MM.1S (cell line): ENCODE measurements around the gene CCND2.
A peak's percentile ranks its signal among the peaks of the same experiment; 100 is the strongest.

ENCODE experiments used
- DNase-seq: peaks from one replicate; pipeline ENCODE4 v3.0.0-alpha.2; 2015
- H2AFZ ChIP-seq: fragments of 300-600 bp; sonication (generic); 2 replicates; pipeline ENCODE4 v1.6.0; 2016; ENCODE audit warnings: antibody characterized with exemption, low read length
- H3F3A ChIP-seq: fragments of 300-600 bp; sonication (generic); 2 replicates; pipeline ENCODE4 v1.6.1; 2016; ENCODE audit warnings: mild to moderate bottlenecking, antibody characterized with exemption, low read length, moderate library complexity, mixed read lengths; ENCODE audit not compliant: insufficient read depth
- H3K27ac ChIP-seq: fragments of 300-600 bp; sonication (generic); 2 replicates; pipeline ENCODE4 v1.5.1; 2016; ENCODE audit warnings: mild to moderate bottlenecking, low read length
- H3K27me3 ChIP-seq: fragments of 300-600 bp; sonication (generic); replicated peaks from 2 replicates; pipeline ENCODE4 v1.6.0; 2016; ENCODE audit warnings: low read length; ENCODE audit not compliant: insufficient read depth
- H3K36me3 ChIP-seq: fragments of 300-600 bp; sonication (generic); replicated peaks from 2 replicates; pipeline ENCODE4 v1.6.1; 2016; ENCODE audit warnings: mild to moderate bottlenecking, low read length, mixed read lengths; ENCODE audit not compliant: insufficient read depth
- H3K4me1 ChIP-seq: fragments of 300-600 bp; sonication (generic); 2 replicates; pipeline ENCODE4 v1.6.1; 2016; ENCODE audit warnings: low read length, mixed read lengths
- H3K4me2 ChIP-seq: fragments of 300-600 bp; sonication (generic); 2 replicates; pipeline ENCODE4 v1.6.0; 2016; ENCODE audit warnings: low read depth, low read length
- H3K4me3 ChIP-seq: fragments of 300-600 bp; sonication (generic); 2 replicates; pipeline ENCODE4 v1.5.1; 2016; ENCODE audit warnings: low read length, mixed read lengths
- H3K79me2 ChIP-seq: fragments of 300-600 bp; sonication (generic); 2 replicates; pipeline ENCODE4 v1.6.1; 2016; ENCODE audit warnings: mixed run types, low read length, mixed read lengths
- H3K9ac ChIP-seq: fragments of 300-600 bp; sonication (generic); 2 replicates; pipeline ENCODE4 v1.6.1; 2016; ENCODE audit warnings: low read length, mixed read lengths
- H3K9me2 ChIP-seq: fragments of 300-600 bp; sonication (generic); replicated peaks from 2 replicates; pipeline ENCODE4 v1.6.1; 2016; ENCODE audit warnings: mild to moderate bottlenecking, low read length, mixed read lengths; ENCODE audit not compliant: insufficient read depth
- H3K9me3 ChIP-seq: fragments of 300-600 bp; sonication (generic); replicated peaks from 2 replicates; pipeline ENCODE4 v1.6.1; 2016; ENCODE audit warnings: mild to moderate bottlenecking, low read length, mixed read lengths; ENCODE audit not compliant: insufficient read depth
- H4K20me1 ChIP-seq: fragments of 300-600 bp; sonication (generic); 2 replicates; pipeline ENCODE4 v1.6.1; 2016; ENCODE audit warnings: mild to moderate bottlenecking, low read length, moderate library complexity, mixed read lengths; ENCODE audit not compliant: insufficient read depth
- CTCF ChIP-seq: fragments of 300-600 bp; sonication (generic); IDR thresholded peaks from 2 replicates; pipeline ENCODE4 v1.5.1; 2016; ENCODE audit warnings: antibody characterized with exemption, low read length, mixed read lengths
- EZH2 ChIP-seq: fragments of 300-600 bp; sonication (generic); optimal IDR thresholded peaks from 2 replicates; pipeline ENCODE3; 2017; ENCODE audit warnings: low read depth, mild to moderate bottlenecking, antibody characterized with exemption, low read length, mixed read lengths
- EZH2phosphoT487 ChIP-seq: fragments of 300-600 bp; sonication (generic); IDR thresholded peaks from 2 replicates; pipeline ENCODE4 v1.6.1; 2018; ENCODE audit warnings: antibody characterized with exemption, low read length

The CCND2 gene

DNA sequence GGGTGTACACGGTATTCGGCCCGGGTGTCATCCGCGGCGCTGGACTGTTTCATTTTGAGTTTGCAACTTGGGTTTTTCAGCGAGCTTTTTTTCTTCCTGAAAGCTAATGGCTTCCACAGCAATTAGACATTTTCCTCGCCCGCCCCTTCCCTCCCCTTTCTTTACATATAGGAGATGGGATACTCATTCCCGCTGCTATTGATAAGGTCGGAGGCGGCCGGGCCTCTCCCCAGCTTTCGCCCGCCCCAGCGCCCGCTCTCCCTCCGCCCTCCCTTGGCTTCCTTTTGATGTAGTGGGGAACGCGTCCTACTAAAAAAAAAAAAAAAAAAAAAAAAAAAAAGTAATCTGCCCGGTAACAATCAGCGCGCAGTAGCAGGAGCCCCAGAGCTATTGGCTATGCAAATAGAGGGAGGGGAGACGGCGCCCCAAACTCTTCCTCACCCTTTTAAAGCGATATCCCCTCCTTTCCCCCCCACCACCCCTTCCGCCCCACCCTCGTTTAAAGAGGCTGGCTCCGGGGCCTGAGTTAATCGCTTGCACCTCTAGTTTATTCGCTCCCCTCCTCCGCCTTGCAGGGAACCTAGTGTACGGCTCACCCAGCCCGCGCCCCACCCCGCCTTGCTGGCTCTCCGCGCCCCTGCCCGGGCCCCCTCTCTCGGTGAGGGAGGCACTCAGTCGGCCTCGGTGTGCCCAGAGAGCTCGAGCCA is 1.7 kb upstream of the CCND2 start:
- H3K9me2 ChIP-seq, result no peaks in the 10 kb centered on the region
- peak overlapping the region; percentile 98 for H3K27ac ChIP-seq
- peaks cover 41% of the 10 kb centered on the region for H3K79me2 ChIP-seq
- H3F3A ChIP-seq, result peaks cover 53% of the 10 kb centered on the region
- peak; percentile 95 for DNase-seq
- H3K4me2 ChIP-seq, result peak overlapping the region; percentile 99
- H3K27me3 ChIP-seq, result peaks cover 21% of the 10 kb centered on the region
- peak overlapping the region; percentile 91 for H3K4me3 ChIP-seq
- H3K36me3 ChIP-seq, result peaks cover 11% of the 10 kb centered on the region; the same call in 1 of the 2 replicates
- H3K9ac ChIP-seq, result peak overlapping the region; percentile 100
- peaks cover 18% of the 10 kb centered on the region for H3K4me1 ChIP-seq
- H2AFZ ChIP-seq, result peak overlapping the region; percentile 61; the same call in 1 of the 2 replicates
- peaks cover 11% of the 10 kb centered on the region; the same call in 1 of the 2 replicates for H4K20me1 ChIP-seq
- TF ChIP-seq EZH2phosphoT487 (no peak), EZH2 (no peak), CTCF (no peak)
- H3K9me3 ChIP-seq, result no peaks in the 10 kb centered on the region

- DNase-seq, result peak; percentile 78
- peaks cover 13% of the 10 kb centered on the region for H3K27me3 ChIP-seq
- peaks cover 49% of the 10 kb centered on the region for H3K79me2 ChIP-seq
- no peak for TF ChIP-seq CTCF
- TF ChIP-seq EZH2phosphoT487, result no peak
- TF ChIP-seq EZH2, result no peak
- peak overlapping the region; percentile 91 for H3K4me3 ChIP-seq
- peak overlapping the region; percentile 98 for H3K27ac ChIP-seq
- H2AFZ ChIP-seq, result peak overlapping the region; percentile 28; the same call in 1 of the 2 replicates
- H3K9me2 ChIP-seq, result no peaks in the 10 kb centered on the region
- H3K9ac ChIP-seq, result peak overlapping the region; percentile 100
- no peaks in the 10 kb centered on the region for H3K9me3 ChIP-seq
- H3K4me1 ChIP-seq, result peaks cover 25% of the 10 kb centered on the region
- peaks cover 61% of the 10 kb centered on the region for H3F3A ChIP-seq
- H4K20me1 ChIP-seq, result peaks cover 18% of the 10 kb centered on the region
- peaks cover 17% of the 10 kb centered on the region for H3K36me3 ChIP-seq
- H3K4me2 ChIP-seq, result peak overlapping the region; percentile 99
Observed at GRCh38 chr12:4272424-4273272, 914 bp upstream of the CCND2 start.

DNA sequence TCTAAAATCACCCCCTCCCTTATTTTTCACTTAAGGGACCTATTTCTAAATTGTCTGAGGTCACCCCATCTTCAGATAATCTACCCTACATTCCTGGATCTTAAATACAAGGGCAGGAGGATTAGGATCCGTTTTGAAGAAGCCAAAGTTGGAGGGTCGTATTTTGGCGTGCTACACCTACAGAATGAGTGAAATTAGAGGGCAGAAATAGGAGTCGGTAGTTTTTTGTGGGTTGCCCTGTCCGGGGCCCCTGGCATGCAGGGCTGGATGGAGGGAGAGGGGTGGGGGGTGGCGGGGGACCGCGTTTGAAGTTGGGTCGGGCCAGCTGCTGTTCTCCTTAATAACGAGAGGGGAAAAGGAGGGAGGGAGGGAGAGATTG is 300 bp upstream of the CCND2 start:
- Histone ChIP-seq H3K36me3 (peaks cover 24% of the 10 kb centered on the region), H3K27me3 (peaks cover 7% of the 10 kb centered on the region), H3K4me2 (peak overlapping the region; percentile 99), H3K9me2 (no peaks in the 10 kb centered on the region), H3K4me1 (peaks cover 31% of the 10 kb centered on the region), H3K79me2 (peaks cover 55% of the 10 kb centered on the region), H4K20me1 (peaks cover 24% of the 10 kb centered on the region), H3K4me3 (peak overlapping the region; percentile 91), H3K27ac (peak overlapping the region; percentile 98), H2AFZ (no peak overlapping the region), H3F3A (peaks cover 65% of the 10 kb centered on the region), H3K9ac (peak overlapping the region; percentile 100), H3K9me3 (no peaks in the 10 kb centered on the region)
- TF ChIP-seq CTCF (no peak), EZH2phosphoT487 (no peak), EZH2 (no peak)
- no peak for DNase-seq
